Activated naive CD4-positive, alpha-beta T cell treated with anti-CD3 and anti-CD28 coated beads, Interleukin-2, amount 10 ng/mL, durations not matched to agents 7 days and 5 days (primary cell): ENCODE measurements around the gene PXK.

Experiments
- CTCF ChIA-PET: fragments of 350-600 bp; sonication (Branson Sonifier 250); formaldehyde crosslinking; loops from one replicate; lab custom pipeline; 2021; ENCODE audit warnings: antibody characterized with exemption; lab: Charles Lee
- DNase-seq: peaks from one replicate; pipeline ENCODE4 v3.0.0-alpha.2; 2020
- H3K27ac Mint-ChIP-seq: one replicate; pipeline ENCODE4 v1.8.0; 2021; ENCODE audit warnings: mild to moderate bottlenecking, moderate library complexity, mixed read lengths
- H3K27me3 Mint-ChIP-seq: one replicate; pipeline ENCODE4 v1.8.0; 2021; ENCODE audit warnings: mild to moderate bottlenecking, mixed read lengths
- H3K36me3 Mint-ChIP-seq: one replicate; pipeline ENCODE4 v1.8.0; 2021; ENCODE audit warnings: mixed read lengths
- H3K4me1 Mint-ChIP-seq: one replicate; pipeline ENCODE4 v1.8.0; 2021; ENCODE audit warnings: mixed read lengths
- H3K4me3 Mint-ChIP-seq: one replicate; pipeline ENCODE4 v1.8.0; 2021; ENCODE audit warnings: mild to moderate bottlenecking, moderate library complexity, mixed read lengths
- H3K9me3 Mint-ChIP-seq: one replicate; pipeline ENCODE4 v1.8.0; 2021; ENCODE audit warnings: mixed read lengths

PXK gene

GRCh38 chr3:58466899-58467563 is 134.3 kb downstream of the PXK start:
- CTCF ChIA-PET, result interaction anchor here (1.1 kb wide), 1 partner anchor 161 kb away, joined by 3 read pairs; the partner anchor contains the start of genes HTD2 and RPP14

GRCh38 chr3:58469096-58469495 is 136.4 kb downstream of the PXK start:
- Mint-ChIP-seq H3K4me1 (peaks cover 39% of the 10 kb centered on the region), H3K27me3 (no peaks in the 10 kb centered on the region), H3K4me3 (no peak overlapping the region), H3K36me3 (no peaks in the 10 kb centered on the region), H3K9me3 (no peaks in the 10 kb centered on the region), H3K27ac (no peak overlapping the region)
- CTCF ChIA-PET, result interaction anchor here (0.6 kb wide), 1 partner anchor 153 kb away, joined by 3 read pairs; no protein-coding TSS in a partner anchor
- DNase-seq, result no peak

More at GRCh38 chr3:58466899-58467563, 134.3 kb downstream of the PXK start:
- H3K36me3 Mint-ChIP-seq, result no peaks in the 10 kb centered on the region
- no peaks in the 10 kb centered on the region for H3K9me3 Mint-ChIP-seq
- H3K27ac Mint-ChIP-seq, result no peak overlapping the region
- no peaks in the 10 kb centered on the region for H3K27me3 Mint-ChIP-seq
- peaks cover 31% of the 10 kb centered on the region for H3K4me1 Mint-ChIP-seq
- no peak for DNase-seq
- no peak overlapping the region for H3K4me3 Mint-ChIP-seq

- Mint-ChIP-seq H3K36me3 (no peaks in the 10 kb centered on the region), H3K27ac (peak overlapping the region; percentile 93), H3K9me3 (no peaks in the 10 kb centered on the region), H3K27me3 (no peaks in the 10 kb centered on the region), H3K4me1 (peaks cover 52% of the 10 kb centered on the region), H3K4me3 (no peak overlapping the region)
- CTCF ChIA-PET, result interaction anchor here (0.8 to 4.1 kb wide), 2 partner anchors 22 to 140 kb away, joined by 3 to 32 read pairs; partner anchors contain the start of gene KCTD6
- DNase-seq, result no peak
Measured at GRCh38 chr3:58470363-58471024, 137.8 kb downstream of the PXK start.

- Mint-ChIP-seq H3K9me3 (no peaks in the 10 kb centered on the region), H3K4me1 (peaks cover 52% of the 10 kb centered on the region), H3K36me3 (no peaks in the 10 kb centered on the region), H3K27me3 (no peaks in the 10 kb centered on the region), H3K4me3 (no peak overlapping the region), H3K27ac (peak overlapping the region; percentile 93)
- CTCF ChIA-PET, result interaction anchor here (4.1 kb wide), 1 partner anchor 22 kb away, joined by 32 read pairs; the partner anchor contains the start of gene KCTD6
- DNase-seq, result peak; percentile 61
Measured at GRCh38 chr3:58471025-58471887, 138.6 kb downstream of the PXK start.

- Mint-ChIP-seq H3K27me3 (no peaks in the 10 kb centered on the region), H3K36me3 (no peaks in the 10 kb centered on the region), H3K9me3 (no peaks in the 10 kb centered on the region), H3K4me1 (peaks cover 52% of the 10 kb centered on the region), H3K27ac (no peak overlapping the region), H3K4me3 (no peak overlapping the region)
- DNase-seq, result no peak
- CTCF ChIA-PET, result interaction anchor here (0.8 to 4.1 kb wide), 5 partner anchors 10 to 139 kb away, joined by 3 to 32 read pairs (median 5); partner anchors contain the start of gene KCTD6
Measured at GRCh38 chr3:58473275-58473674, 140.6 kb downstream of the PXK start.

GRCh38 chr3:58474348-58474911 is 141.7 kb downstream of the PXK start:
- peaks cover 52% of the 10 kb centered on the region for H3K4me1 Mint-ChIP-seq
- CTCF ChIA-PET, result interaction anchor here (0.5 to 2.2 kb wide), 5 partner anchors 11 to 141 kb away, joined by 3 to 7 read pairs (median 4); no protein-coding TSS in a partner anchor
- no peak for DNase-seq
- H3K4me3 Mint-ChIP-seq, result no peak overlapping the region
- H3K36me3 Mint-ChIP-seq, result no peaks in the 10 kb centered on the region
- no peaks in the 10 kb centered on the region for H3K9me3 Mint-ChIP-seq
- H3K27me3 Mint-ChIP-seq, result peaks cover 7% of the 10 kb centered on the region
- H3K27ac Mint-ChIP-seq, result no peak overlapping the region

- no peak for DNase-seq
- CTCF ChIA-PET, result interaction anchor here (0.9 to 2.2 kb wide), 3 partner anchors 11 to 56 kb away, joined by 3 to 7 read pairs (median 4); no protein-coding TSS in a partner anchor
- H3K27ac Mint-ChIP-seq, result no peak overlapping the region
- H3K4me3 Mint-ChIP-seq, result no peak overlapping the region
- H3K4me1 Mint-ChIP-seq, result peaks cover 48% of the 10 kb centered on the region
- no peaks in the 10 kb centered on the region for H3K36me3 Mint-ChIP-seq
- H3K27me3 Mint-ChIP-seq, result peaks cover 8% of the 10 kb centered on the region
- no peaks in the 10 kb centered on the region for H3K9me3 Mint-ChIP-seq
Measured at GRCh38 chr3:58474967-58475578, 142.4 kb downstream of the PXK start.
